PC-9 (cell line): Measurements from ENCODE around the gene NAV3.

ENCODE experiments used
- EZH2 ChIP-seq: fragments of 200-600 bp; sonication (generic); IDR thresholded peaks from 2 replicates; pipeline ENCODE4 v1.8.0; 2017; ENCODE audit warnings: antibody characterized with exemption, low read depth
- TF ChIP-seq, protein P1 (sequence below): fragments of 200-600 bp; sonication (generic); conservative IDR thresholded peaks from 2 replicates; pipeline ENCODE4 v1.6.1; 2017; ENCODE audit warnings: mixed run types, antibody characterized with exemption, mild to moderate bottlenecking, moderate library complexity

DNA sequence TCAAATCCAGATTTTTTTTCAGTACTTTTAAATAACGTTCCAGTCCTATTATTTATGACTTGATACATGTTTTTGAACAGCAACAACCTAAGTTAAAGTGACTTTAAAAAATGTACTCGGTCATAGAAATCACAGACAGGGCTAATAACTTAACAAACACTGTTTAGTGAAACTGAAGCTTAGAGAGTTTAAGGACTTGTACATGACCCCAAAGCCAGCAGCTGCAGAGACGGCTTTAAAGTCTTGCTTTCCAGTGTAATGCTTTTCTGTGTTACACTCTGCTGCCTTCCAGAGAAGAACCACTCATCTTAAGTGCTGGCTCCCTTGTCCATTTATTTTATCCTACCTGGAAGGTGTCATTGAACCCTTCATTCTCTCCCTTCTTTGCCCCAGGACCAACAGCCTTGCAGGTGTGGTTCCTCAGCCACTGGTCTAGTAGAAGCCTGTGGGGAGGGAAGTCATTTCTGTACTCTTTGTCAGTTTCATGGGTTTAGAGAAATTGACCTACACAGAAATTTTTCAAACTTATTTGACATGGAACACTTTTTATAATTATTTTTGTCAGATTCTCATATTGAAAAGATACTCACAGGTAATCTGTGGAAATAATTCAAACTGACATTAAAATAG is 60.9 kb downstream of the NAV3 start:
- TF ChIP-seq, protein P1, sequence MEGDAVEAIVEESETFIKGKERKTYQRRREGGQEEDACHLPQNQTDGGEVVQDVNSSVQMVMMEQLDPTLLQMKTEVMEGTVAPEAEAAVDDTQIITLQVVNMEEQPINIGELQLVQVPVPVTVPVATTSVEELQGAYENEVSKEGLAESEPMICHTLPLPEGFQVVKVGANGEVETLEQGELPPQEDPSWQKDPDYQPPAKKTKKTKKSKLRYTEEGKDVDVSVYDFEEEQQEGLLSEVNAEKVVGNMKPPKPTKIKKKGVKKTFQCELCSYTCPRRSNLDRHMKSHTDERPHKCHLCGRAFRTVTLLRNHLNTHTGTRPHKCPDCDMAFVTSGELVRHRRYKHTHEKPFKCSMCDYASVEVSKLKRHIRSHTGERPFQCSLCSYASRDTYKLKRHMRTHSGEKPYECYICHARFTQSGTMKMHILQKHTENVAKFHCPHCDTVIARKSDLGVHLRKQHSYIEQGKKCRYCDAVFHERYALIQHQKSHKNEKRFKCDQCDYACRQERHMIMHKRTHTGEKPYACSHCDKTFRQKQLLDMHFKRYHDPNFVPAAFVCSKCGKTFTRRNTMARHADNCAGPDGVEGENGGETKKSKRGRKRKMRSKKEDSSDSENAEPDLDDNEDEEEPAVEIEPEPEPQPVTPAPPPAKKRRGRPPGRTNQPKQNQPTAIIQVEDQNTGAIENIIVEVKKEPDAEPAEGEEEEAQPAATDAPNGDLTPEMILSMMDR, result no peak
- no peak for TF ChIP-seq EZH2
